GM18909 (cell line): ENCODE results near the gene ARHGAP8.

ENCODE experiments used
- ATAC-seq: cut with Tn5 transposase; IDR thresholded peaks from one replicate; pipeline ENCODE4 v1.9.1; 2021; ENCODE audit warnings: mild to moderate bottlenecking; ENCODE audit not compliant: unreplicated experiment, poor library complexity

The ARHGAP8 gene

DNA sequence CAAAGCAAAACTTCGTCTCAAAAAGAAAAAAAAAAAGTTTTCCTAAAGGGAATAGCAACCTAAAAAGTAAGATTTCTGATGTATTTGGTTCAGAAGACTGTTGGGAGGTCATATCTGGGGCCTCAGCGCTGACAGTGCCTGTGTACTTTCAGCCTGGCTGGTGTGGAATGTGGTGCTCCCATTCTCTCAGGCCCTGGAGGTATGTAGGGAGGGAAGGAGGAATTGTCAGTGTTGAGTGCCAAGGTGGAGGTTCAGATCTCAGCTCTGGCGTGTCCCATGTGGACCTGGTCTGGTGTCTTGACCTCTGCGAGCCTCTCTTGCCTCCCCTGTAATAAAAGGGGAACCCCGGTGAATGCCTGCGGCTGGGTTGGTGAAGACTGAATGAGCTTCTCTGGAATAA is 28.0 kb upstream of the ARHGAP8 start:
- ATAC-seq: no peak

DNA sequence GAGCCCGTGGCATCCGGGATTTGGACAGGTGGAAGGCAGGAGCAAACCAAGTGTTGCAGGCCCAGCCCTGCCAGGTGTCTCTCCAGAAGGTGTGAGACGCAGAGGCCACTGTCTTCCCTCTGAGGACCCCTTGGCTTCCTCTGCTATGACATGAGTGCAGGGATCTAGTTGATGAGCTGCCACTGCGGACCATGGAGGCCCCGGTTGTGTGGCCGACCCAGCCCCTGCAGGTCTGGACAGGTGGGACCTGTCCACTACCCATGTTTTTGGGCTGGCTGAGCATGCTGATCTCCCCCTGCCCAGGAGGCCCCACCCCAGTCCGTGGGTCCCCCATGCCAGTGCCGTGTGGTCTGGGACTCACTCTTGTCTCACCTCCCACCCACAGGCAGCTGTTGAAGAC is 27.5 kb upstream of the ARHGAP8 start:
- ATAC-seq: no peak

DNA sequence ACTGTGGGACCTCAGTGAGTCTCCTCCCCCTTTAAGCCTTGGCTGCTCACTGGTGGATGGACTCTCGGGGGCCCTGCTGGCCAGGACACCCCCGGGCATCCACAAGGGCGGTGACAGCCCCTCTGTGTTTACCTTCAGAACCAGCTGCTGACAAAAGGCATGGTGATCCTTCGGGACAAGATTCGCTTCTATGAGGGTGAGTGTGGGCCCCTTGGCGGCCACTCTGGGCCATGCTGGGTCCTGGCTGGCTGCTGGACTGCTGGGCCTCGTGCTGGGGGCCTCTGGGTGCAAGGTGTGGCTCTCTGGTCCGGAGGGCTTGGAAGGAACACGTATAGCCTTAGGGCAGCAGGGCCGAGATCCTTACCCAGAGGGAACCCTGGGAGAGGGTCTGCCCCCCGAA is 25.9 kb upstream of the ARHGAP8 start:
- no peak for ATAC-seq

DNA sequence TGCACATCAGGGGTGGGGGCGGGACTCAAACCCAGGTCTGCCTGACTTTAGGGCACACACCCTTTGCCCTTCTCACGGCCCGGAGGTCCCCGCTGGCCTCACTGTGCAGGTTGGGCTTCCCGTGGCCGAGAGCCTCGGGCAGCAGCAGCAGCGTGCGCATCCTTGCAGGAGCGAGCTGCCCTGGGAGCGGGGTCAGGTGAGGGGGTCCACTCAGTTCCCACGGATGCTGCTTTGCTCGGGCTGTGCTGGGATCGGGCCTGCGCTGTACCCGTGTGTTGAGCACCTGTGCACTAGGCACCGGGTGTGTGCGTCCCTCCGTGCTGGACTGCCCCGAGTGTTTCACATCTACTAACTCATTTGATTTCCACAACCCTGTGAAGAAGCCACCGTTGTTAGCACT is 25.2 kb upstream of the ARHGAP8 start:
- no peak for ATAC-seq

DNA sequence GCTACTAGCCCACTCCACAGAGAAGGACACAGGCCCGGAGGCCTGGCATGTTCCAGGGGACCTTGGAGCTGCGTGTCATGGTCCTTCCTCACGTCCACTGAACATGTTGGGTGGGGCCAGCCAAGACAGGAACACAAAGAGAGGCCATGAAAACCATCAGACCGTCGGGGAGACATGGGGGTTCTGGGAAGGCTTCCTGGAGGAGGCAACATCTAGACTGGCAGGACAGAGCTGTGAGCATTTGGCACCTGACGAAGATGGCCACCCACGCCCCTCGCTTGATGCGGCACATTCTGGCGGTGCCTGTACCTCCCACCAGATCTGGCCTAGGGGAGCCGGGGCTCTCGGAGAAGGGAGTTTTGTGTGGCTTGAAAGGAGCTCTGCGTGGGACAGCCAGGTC is 24.7 kb upstream of the ARHGAP8 start:
- no peak for ATAC-seq

DNA sequence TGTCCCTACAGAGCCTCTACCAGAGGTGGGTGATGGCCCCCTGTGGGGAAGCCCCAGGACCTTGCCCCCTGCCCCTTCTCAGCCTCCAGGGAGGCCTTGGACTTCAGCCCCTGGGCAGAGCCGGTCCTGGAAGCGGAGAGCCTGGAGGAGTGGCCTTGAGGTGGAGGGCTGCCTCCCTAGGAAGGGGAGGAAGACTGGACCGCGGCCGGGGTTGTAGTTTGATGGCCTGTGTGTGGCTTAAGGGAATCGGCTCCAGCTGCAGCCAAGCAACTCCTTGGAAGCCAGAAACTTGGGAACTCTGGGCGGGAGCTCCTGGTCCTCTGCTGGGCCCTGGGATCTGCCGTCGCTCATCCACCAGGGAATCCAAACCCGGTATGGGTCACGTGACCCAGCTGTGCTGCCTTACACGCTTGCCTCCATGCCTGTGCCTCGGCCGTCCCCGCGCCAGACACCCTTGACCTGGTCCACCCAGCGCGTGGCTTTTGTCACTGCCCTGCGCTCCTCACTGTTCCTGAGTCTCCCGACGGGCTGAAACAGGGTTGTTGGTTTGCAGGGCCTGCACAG is 23.5 kb upstream of the ARHGAP8 start:
- ATAC-seq: no peak

DNA sequence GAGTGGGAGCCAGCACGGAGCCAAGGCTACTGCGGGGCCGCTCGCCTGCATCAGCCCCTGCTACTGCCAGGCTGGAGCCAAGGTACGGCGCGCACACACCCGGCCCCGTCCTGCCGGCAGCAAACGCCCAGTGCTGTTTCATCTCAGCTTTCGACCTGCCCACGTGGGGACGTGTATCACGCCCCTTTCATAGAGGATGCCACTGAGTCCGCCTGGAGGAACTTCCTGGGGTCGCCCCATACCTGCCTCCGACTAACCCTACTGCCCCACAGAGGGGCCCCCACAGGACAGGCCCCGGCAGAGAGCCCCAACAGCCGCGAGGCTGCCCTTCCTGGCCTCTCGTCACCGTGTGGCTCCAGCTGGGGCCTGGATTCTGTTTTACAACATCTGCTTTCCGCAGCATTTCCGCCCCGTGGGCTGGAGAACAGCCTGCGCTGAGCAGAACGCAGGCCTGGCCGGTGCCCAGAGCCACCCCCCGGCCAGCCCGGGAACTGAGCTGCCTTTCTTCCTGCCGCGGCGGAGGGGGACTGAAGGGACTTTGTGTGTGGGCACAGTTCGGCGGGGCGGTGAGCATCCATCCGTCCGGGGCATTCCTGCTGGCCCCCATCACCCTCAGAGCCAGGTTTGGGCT is 22.9 kb upstream of the ARHGAP8 start:
- ATAC-seq: no peak

DNA sequence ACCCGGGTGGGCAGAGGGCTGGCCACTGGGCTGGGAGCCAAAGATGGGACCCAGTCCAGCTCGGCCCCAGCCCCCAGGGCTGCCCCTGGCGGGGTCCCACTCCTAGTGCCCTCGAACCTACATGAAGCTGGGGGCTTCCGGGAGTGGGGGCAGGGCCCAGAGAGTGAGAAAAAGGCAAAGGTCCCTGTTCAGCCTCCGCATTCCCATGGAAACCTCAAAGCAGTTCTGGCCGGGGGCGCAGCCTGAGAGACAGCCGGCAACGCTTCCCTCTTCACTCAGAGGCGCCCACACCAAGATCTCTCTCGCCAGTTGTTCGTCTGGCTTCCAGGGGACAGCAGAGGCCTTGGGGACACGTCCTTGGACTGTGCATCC is 22.4 kb upstream of the ARHGAP8 start:
- no peak for ATAC-seq

DNA sequence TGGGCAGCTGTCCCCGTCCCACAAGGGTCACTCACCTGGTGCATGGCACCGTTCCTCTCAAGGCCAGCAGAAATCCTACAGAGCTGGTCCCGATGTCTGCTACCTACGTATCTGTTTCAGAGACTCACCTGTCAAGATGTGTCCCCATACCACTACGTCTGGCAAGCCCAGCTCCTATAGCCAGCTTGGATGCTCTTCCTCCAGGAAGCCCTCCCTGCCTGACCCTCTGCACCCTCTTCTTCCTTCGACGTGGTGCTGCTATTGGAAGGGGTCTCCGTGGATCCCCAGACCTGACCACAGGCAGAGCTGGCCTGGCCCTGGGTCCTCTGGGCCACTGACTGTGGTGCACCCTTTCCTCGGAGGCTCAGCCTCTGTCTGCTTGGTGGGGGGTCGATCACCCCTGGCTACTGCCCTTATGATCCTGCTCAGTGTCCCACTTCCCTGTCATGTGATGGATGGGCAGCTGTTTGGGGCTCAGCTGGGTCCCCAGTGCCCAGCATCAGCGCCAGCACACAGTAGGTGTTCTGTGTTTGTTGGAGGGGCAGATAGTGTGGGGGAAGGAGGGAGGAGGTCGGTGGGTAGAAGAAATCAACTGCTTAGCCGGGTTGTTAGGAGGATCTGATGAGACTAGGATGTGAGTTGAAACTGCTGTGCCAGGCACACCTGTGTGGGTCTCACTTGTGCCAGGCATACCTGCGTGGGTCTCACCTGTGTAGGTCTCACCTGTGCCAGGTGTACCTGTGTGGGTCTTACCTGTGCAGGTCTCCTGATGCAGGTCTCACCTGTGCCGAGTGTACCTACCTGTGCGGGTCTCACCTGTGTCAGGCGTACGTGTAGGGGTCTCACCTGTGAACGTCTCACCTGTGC is 21.7 kb upstream of the ARHGAP8 start:
- ATAC-seq: no peak

DNA sequence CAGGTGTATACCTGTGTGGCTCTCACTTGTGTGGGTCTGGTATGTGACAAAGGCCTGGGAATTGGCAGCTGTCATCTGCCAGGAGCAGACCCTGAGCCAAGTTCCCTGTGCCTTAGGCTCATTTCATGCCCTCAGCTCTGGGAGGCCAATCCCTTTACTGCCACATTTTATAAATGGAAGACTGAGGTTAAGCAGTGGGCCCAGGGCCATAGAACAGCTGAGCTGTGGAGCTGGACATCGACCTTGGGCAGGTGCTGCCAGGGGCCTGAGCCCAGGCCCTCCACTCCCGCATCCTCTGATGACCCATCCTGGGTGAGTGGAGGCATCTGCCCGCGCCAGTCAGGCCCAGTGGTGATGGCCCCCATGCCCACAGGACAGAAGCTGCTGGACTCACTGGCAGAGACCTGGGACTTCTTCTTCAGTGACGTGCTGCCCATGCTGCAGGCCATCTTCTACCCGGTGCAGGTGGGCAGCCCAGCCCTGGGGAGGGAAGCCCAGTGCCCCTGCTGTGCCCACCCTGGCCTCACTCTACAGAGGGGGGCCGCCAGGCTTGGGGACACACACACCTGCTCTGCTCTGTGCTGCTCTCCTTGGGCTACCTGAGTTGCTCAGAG is 20.9 kb upstream of the ARHGAP8 start:
- no peak for ATAC-seq

DNA sequence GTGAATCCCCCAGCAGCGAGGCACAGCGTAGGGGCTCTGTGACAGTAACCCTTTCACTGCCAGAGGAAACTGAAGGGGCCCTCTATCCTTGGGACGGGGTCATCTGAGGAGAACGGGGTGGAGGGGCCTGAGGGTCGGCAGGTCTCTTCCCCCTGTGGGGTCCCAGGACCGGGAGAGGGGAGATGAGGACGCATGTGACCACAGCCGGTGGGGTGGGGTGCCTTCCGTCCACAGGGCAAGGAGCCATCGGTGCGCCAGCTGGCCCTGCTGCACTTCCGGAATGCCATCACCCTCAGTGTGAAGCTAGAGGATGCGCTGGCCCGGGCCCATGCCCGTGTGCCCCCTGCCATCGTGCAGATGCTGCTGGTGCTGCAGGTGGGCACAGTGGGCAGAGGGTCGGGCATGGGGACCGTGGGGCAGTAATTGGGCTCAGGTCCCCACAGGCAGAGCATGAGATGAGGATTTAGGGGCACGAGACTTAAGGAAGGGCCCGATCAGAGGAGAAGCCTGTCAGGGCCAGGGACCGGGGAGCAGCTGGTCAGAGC is 20.3 kb upstream of the ARHGAP8 start:
- ATAC-seq: no peak

DNA sequence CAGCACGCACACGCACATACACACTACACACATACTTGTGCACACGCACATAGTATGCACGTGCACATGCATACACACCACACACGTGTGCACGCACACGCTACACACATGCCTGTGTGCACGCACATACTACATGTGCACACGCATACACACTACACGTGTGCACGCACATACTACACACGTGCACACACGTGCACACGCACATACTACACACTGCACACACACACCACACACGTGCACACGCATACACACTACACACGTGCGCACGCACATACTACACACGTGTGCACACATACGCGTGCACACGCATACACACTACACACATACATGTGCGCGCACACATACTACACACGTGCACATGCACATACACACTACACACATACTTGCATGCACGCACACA is 19.7 kb upstream of the ARHGAP8 start:
- no peak for ATAC-seq

DNA sequence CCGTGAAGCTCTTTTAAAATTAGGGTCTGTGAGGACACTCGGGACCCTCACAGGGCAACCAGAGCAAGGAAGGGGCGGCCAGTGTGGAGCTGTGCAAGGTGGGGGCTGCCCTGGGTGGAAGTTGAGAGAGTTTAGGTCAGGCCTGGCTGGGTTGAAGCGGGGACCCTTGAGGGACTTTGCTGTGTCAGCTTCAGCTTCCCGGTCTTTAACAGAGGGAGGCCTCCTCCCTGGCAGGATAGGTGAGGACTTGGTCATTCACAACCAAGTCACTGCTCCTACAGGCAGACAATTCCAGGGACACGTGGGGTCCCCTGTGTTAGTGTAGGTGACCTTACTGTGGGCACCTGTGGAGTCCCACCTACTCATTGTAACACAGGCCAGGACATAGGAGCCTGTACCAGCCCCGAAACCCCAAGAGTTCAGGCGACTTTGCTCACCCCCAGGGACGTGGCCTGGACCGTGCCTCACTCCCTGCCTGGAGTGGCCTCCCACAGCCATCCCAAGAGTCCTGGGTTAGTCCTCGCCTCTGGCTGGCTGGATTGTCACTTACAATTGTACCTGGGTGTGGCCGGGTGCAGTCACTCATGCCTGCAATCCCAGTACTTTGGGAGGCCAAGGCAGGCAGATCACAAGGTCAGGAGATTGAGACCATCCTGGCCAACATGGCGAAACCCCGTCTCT is 18.8 kb upstream of the ARHGAP8 start:
- ATAC-seq: no peak

DNA sequence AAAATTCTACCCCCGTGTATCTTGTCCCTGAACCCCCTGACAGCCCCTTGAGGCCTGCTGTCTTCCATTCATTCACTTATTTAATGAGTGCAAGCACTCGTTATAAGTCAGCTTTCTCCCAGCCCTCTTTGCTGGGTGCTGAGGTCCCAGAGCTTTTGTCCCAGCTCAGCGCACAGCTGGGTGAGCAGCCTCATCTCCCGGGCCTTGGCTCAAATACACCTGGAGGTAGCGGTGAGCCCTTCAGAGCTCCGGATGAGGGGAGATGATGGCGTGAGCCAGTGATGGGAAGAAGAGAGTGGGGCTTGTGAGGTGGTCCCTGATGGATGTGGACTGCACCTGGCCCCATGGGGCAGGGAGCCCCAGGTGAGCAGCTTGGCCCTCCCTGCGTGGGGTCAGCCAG is 18.1 kb upstream of the ARHGAP8 start:
- ATAC-seq: no peak

DNA sequence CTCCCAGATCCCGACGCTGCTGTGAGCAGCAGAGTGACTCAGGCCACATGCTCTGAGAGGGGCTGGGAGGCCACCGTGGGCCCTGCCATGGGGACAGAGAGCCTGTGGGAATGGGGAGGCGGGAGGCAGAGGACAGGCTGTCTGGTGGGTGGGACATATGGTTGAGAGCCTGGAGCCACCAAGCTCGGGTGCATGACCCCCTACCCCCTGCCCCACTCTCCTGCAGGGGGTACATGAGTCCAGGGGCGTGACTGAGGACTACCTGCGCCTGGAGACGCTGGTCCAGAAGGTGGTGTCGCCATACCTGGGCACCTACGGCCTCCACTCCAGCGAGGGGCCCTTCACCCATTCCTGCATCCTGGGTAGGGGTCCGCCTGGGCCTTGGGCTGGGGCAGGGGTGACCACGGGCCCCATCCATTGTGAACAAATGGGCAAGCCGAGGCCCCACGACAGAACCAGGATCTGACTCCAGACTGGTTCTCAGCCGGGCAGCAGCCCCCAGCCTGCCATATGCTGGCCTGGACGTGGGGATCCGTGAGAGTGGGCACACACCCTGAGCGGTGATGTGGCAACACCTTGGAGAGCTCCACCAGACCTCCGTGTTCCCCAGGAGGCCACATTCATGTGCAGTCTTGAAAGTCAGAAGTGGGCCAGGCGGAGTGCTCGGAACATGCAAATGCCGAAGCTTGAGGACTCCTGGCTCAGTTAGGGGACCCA is 17.4 kb upstream of the ARHGAP8 start:
- ATAC-seq: no peak

DNA sequence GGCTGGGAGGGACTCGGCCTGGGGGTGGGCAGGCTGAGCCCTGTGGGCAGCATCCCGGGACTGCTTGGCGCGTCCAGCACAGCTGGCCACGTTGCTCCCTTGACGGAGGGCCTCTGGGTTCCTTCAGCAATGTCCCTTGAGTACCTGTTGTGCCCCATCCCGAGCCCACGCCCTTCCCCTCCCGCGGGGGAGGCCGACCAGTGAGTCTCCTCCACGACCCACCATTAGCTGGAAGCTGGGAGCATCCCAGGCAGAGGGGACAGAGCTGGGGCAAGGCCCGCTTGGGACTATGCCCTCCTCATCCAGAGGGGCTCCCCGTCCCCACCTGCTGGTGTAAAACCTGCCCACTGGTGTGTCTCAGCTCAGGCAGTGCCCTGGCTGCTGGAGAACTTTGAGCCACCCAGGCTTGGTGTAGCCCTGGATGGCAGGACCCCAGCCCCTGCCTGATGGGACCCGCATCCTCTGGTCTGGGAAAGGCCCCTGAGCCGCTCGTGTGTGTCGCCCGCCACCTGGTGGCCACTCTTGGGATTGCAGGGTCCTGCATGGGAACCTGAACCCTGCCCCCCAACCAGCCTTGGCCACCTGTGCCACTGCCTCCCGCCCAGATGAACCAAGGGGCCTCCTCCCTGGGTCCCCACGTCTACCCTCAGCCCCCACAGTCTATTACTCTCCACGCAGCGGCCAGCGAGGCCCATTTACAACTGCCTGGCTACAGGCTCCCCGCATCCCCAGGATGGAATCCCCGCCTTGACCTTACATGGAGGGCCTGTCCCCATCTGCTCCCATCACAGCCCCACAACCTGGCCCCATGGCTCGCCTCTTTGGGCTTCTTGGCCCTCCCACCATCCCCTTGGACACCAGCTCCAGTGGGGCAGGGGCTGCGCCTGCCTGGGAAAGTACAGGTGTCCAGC is 16.6 kb upstream of the ARHGAP8 start:
- ATAC-seq: no peak

DNA sequence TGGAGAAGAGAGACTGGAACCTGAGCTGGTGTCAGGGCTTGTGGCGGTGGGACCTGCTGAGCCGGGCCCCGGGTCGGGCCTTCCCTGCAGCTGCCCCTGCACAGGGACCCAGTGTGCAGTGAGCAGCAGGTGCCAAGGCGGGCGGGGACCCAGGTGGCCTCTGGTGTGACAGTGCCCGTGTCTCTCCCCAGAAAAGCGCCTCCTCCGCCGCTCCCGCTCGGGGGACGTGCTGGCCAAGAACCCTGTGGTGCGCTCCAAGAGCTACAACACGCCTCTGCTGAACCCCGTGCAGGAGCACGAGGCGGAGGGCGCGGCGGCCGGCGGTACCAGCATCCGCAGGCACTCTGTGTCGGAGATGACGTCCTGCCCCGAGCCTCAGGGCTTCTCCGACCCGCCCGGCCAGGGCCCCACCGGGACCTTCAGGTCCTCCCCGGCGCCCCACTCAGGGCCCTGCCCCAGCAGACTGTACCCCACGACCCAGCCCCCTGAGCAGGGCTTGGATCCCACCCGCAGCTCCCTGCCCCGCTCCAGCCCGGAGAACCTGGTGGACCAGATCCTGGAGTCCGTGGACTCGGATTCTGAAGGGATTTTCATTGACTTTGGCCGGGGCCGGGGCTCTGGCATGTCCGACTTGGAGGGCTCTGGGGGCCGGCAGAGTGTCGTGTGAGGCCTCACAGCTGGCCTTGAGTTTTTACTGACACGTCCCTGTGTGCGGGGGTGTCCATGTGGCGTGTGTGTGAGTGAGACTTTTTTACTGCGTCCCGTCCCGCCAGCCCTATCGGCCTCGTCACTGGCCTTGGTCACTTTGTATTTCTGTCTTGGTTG is 15.6 kb upstream of the ARHGAP8 start:
- no peak for ATAC-seq
